Activated CD4-positive, CD25-positive, alpha-beta regulatory T cell treated with anti-CD3 and anti-CD28 coated beads, Interleukin-2, amount 50 U/mL, for 24 hours (primary cell): Measurements from ENCODE around the gene CCDC92.
"Not testable (repeated sequence)": the region's sequence is repeated elsewhere in the genome, so short reads cannot be mapped to it uniquely, and the experiment has no call there.

Experiments
- ATAC-seq, 2 donors: fragments of 150-1000 bp; cut with Tn5 transposase; one replicate each; pipeline ENCODE4 v1.10.0; 2021; ENCODE audit warnings: mild to moderate bottlenecking in 1 of 2, moderate library complexity in 1 of 2

The CCDC92 gene

GRCh38 chr12:123934016-123934620 lies 38.5 kb downstream of the CCDC92 start:
- no peak for ATAC-seq

GRCh38 chr12:123933214-123933613 lies 39.4 kb downstream of the CCDC92 start:
- ATAC-seq, result no peak

- ATAC-seq, result peak; percentile 60 to 65
These were observed 40.8 kb downstream of the CCDC92 start for GRCh38 chr12:123931686-123932321.

- no peak for ATAC-seq
These were observed 42.6 kb downstream of the CCDC92 start for GRCh38 chr12:123929946-123930583.

GRCh38 chr12:123928897-123929296 lies 43.7 kb downstream of the CCDC92 start:
- ATAC-seq, result no peak

GRCh38 chr12:123928274-123928865 lies 44.3 kb downstream of the CCDC92 start:
- ATAC-seq, result no peak

- no peak for ATAC-seq
These were observed 48.1 kb downstream of the CCDC92 start for GRCh38 chr12:123924539-123924938.

GRCh38 chr12:123923927-123924326 lies 48.7 kb downstream of the CCDC92 start:
- ATAC-seq, result no peak

GRCh38 chr12:123923038-123923437 lies 49.6 kb downstream of the CCDC92 start:
- ATAC-seq, result no peak

- ATAC-seq, result no peak
These were observed 52.7 kb downstream of the CCDC92 start for GRCh38 chr12:123919980-123920360.

GRCh38 chr12:123917337-123917850 lies 55.2 kb downstream of the CCDC92 start:
- no peak for ATAC-seq

- ATAC-seq, result peak; percentile 100
These were observed 55.9 kb downstream of the CCDC92 start for GRCh38 chr12:123916729-123917128.

GRCh38 chr12:123914726-123915333 lies 57.8 kb downstream of the CCDC92 start:
- ATAC-seq, result no peak

GRCh38 chr12:123912415-123913380 lies 59.9 kb downstream of the CCDC92 start:
- ATAC-seq, result no peak

- ATAC-seq, result not testable (repeated sequence)
These were observed 60.8 kb downstream of the CCDC92 start for GRCh38 chr12:123911672-123912409.

- peak in 1 of 2 donors; percentile 26 for ATAC-seq
These were observed 61.9 kb downstream of the CCDC92 start for GRCh38 chr12:123910761-123911193.

GRCh38 chr12:123910057-123910456 lies 62.6 kb downstream of the CCDC92 start:
- ATAC-seq, result no peak

- ATAC-seq, result no peak
These were observed 63.5 kb downstream of the CCDC92 start for GRCh38 chr12:123908884-123909725.

GRCh38 chr12:123907726-123908476 lies 64.7 kb downstream of the CCDC92 start:
- ATAC-seq, result no peak
